Natural killer cell (primary cell): ENCODE results near the gene ENTPD5. TPM values are rescaled to one million over a fixed set of nuclear protein-coding genes. Genes with fewer than 3 reads are reported as not detected.
A peak's percentile ranks its signal among the peaks of the same experiment; 100 is the strongest.

Experiments
- ATAC-seq, 3 donors: fragments of 150-1000 bp in 2 of 3; fragments of 200-7000 bp in 1 of 3; cut with Tn5 transposase; 1 replicate in 1 of 3; 2 replicates in 2 of 3; pipeline ENCODE4 v1.10.0; 2021; ENCODE audit warnings: mild to moderate bottlenecking in 2 of 3, moderate library complexity in 2 of 3
- DNase-seq, 2 donors: peaks; one replicate each; pipeline versions ENCODE4 v3.0.0 to v3.0.0-alpha.2; 2013 to 2021; ENCODE audit warnings: mixed read lengths in 1 of 2
- H3K27ac ChIP-seq: one replicate; pipeline ENCODE4 v1.5.1; 2013; ENCODE audit warnings: mild to moderate bottlenecking, low read length
- H3K27me3 ChIP-seq: one replicate; pipeline ENCODE4 v1.6.1; 2013; ENCODE audit warnings: low read length; ENCODE audit not compliant: control insufficient read depth, insufficient read depth
- H3K36me3 ChIP-seq: one replicate; pipeline ENCODE4 v1.6.1; 2013; ENCODE audit warnings: low read length; ENCODE audit not compliant: control insufficient read depth, insufficient read depth
- H3K4me1 ChIP-seq: one replicate; pipeline ENCODE4 v1.6.1; 2013; ENCODE audit warnings: low read length; ENCODE audit not compliant: control insufficient read depth, insufficient read depth
- H3K4me3 ChIP-seq: one replicate; pipeline ENCODE4 v1.5.1; 2013; ENCODE audit warnings: low read length
- H3K9me3 ChIP-seq: one replicate; pipeline ENCODE4 v1.6.1; 2013; ENCODE audit warnings: low read length; ENCODE audit not compliant: control insufficient read depth, insufficient read depth
- H3K27ac Mint-ChIP-seq, 2 donors: one replicate each; pipeline ENCODE4 v1.8.0; 2022; ENCODE audit warnings: mild to moderate bottlenecking in 2 of 2, mixed read lengths in 2 of 2, moderate library complexity in 1 of 2
- H3K27me3 Mint-ChIP-seq, 2 donors: one replicate each; pipeline ENCODE4 v1.8.0; 2022; ENCODE audit warnings: low read depth in 2 of 2, mixed read lengths in 2 of 2
- H3K36me3 Mint-ChIP-seq: one replicate; pipeline ENCODE4 v1.8.0; 2022; ENCODE audit warnings: mixed read lengths
- H3K4me1 Mint-ChIP-seq, 2 donors: one replicate each; pipeline ENCODE4 v1.8.0; 2022; ENCODE audit warnings: mixed read lengths in 2 of 2
- H3K4me3 Mint-ChIP-seq: one replicate; pipeline ENCODE4 v1.8.0; 2022; ENCODE audit warnings: mild to moderate bottlenecking, moderate library complexity, mixed read lengths
- H3K9me3 Mint-ChIP-seq, 2 donors: one replicate each; pipeline ENCODE4 v1.8.0; 2022; ENCODE audit warnings: mixed read lengths in 2 of 2
- WGBS: methylation state at CpG from one replicate; pipeline ENCODE4 v1.1.7; 2013; ENCODE audit warnings: missing lambda C conversion rate; ENCODE audit not compliant: insufficient coverage; 5-methylcytosine and 5-hydroxymethylcytosine counted together
- intact Hi-C: fragments of 100-400 bp; cut with micrococcal nuclease; formaldehyde crosslinking; loops from one replicate; pipeline ENCODE4 v1.14.2; 2022
- total RNA-seq, 4 donors: library from RNA; stranded (reverse); fragments of 120-200 nt in 1 of 4; gene quantifications; one replicate each; pipeline versions ENCODE4 v1.2.3 to v1.2.4, GENCODE V29; 2013 to 2022
- TF ChIP-seq, protein P1 (sequence below): fragments of 200-600 bp; IDR thresholded peaks from one replicate; pipeline ENCODE4 v1.8.0; 2022; ENCODE audit warnings: antibody characterized with exemption

ENTPD5 gene
- total RNA-seq, 3 donors from 2014 or later (not counting 1 experiment from before 2014, with no cell fraction given) = 8.6 to 15.7 (median 13.0) TPM

GRCh38 chr14:73944432-73945158, 74.5 kb downstream of the ENTPD5 start:
- peaks cover 11% of the 10 kb centered on the region for H3K36me3 ChIP-seq
- H3K4me3 ChIP-seq = no peak overlapping the region
- H3K9me3 Mint-ChIP-seq = no peaks in the 10 kb centered on the region
- H3K9me3 ChIP-seq = no peaks in the 10 kb centered on the region
- intact Hi-C loops = no loop called here
- H3K4me1 ChIP-seq = peaks cover 7% of the 10 kb centered on the region
- TF ChIP-seq, protein P1, sequence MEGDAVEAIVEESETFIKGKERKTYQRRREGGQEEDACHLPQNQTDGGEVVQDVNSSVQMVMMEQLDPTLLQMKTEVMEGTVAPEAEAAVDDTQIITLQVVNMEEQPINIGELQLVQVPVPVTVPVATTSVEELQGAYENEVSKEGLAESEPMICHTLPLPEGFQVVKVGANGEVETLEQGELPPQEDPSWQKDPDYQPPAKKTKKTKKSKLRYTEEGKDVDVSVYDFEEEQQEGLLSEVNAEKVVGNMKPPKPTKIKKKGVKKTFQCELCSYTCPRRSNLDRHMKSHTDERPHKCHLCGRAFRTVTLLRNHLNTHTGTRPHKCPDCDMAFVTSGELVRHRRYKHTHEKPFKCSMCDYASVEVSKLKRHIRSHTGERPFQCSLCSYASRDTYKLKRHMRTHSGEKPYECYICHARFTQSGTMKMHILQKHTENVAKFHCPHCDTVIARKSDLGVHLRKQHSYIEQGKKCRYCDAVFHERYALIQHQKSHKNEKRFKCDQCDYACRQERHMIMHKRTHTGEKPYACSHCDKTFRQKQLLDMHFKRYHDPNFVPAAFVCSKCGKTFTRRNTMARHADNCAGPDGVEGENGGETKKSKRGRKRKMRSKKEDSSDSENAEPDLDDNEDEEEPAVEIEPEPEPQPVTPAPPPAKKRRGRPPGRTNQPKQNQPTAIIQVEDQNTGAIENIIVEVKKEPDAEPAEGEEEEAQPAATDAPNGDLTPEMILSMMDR = no peak
- DNase-seq = no peak
- H3K27me3 Mint-ChIP-seq = no peaks in the 10 kb centered on the region
- 94% methylated on average over 17 of the region's 17 CpGs for WGBS
- H3K36me3 Mint-ChIP-seq = no peaks in the 10 kb centered on the region
- ATAC-seq = no peak
- H3K27me3 ChIP-seq = no peaks in the 10 kb centered on the region
- no peak overlapping the region for H3K27ac ChIP-seq
- no peak overlapping the region for H3K27ac Mint-ChIP-seq
- peaks cover under 1 to 8% of the 10 kb centered on the region in 2 donors for H3K4me1 Mint-ChIP-seq
- no peak overlapping the region for H3K4me3 Mint-ChIP-seq

DNA sequence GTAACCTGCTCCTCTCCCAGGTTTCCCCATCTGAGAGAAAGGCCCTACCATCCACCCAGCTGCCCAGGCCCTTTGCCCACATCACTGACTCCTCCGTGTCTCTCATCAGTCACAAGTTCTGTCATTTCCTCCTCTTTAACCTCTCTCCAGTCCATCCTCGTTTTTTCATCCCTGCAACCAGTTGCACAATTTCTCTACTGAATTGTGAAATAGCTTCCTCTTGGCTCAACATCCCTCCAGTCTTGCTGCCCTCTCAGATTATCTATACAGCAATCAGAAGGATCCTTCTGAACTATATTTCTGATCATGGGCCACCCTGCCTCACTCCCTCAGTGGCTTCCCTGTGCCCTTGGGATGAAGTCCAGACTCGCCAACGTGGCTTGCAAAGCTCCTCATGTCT, 76.0 kb downstream of the ENTPD5 start:
- Histone ChIP-seq H3K9me3 (no peaks in the 10 kb centered on the region), H3K36me3 (peaks cover 11% of the 10 kb centered on the region), H3K27me3 (no peaks in the 10 kb centered on the region), H3K27ac (no peak overlapping the region), H3K4me3 (no peak overlapping the region), H3K4me1 (no peaks in the 10 kb centered on the region)
- Mint-ChIP-seq H3K9me3 (no peaks in the 10 kb centered on the region), H3K27me3 (no peaks in the 10 kb centered on the region), H3K4me3 (no peak overlapping the region), H3K27ac (peak overlapping the region in 1 of 2 donors; percentile 53), H3K36me3 (no peaks in the 10 kb centered on the region), H3K4me1 (peaks cover 0 to 7% of the 10 kb centered on the region in 2 donors)
- intact Hi-C loops = no loop called here
- DNase-seq = no peak
- 52% methylated on average over 4 of the region's 4 CpGs for WGBS
- no peak for ATAC-seq
- TF ChIP-seq, protein P1 = no peak

DNA sequence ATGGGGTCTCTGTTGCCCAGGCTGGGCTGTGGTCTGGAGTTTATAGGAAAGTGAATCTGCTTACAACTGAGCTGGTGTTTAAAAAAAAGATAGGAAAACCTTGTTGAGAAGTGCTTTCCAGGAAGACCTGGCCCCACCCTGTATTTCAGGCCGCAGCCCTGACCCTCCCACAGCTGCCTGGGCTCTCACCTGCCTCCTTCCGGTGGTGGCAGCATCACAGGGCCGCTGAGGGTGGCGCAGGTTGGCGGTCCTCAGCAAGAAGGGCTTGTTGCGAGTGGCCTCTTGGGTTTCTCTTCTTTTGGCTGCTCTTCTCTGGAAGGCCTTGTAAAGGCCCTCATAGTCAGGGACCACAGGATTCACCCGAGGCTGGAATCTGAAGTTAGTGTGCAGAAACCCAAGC, 76.9 kb downstream of the ENTPD5 start:
- H3K27ac ChIP-seq = no peak overlapping the region
- H3K36me3 Mint-ChIP-seq = no peaks in the 10 kb centered on the region

More for the DNA sequence above, 76.9 kb downstream of the ENTPD5 start:
- H3K4me1 Mint-ChIP-seq = peaks cover 0 to 7% of the 10 kb centered on the region in 2 donors
- H3K9me3 Mint-ChIP-seq = no peaks in the 10 kb centered on the region
- WGBS = 87% methylated on average over 7 of the region's 7 CpGs
- ATAC-seq (no peak), DNase-seq (no peak)
- H3K27me3 Mint-ChIP-seq = no peaks in the 10 kb centered on the region
- no peaks in the 10 kb centered on the region for H3K9me3 ChIP-seq
- H3K4me1 ChIP-seq = no peaks in the 10 kb centered on the region
- intact Hi-C loops = no loop called here
- no peak overlapping the region for H3K4me3 ChIP-seq
- H3K36me3 ChIP-seq = peaks cover 18% of the 10 kb centered on the region
- TF ChIP-seq, protein P1 = no peak
- H3K27ac Mint-ChIP-seq = no peak overlapping the region
- no peaks in the 10 kb centered on the region for H3K27me3 ChIP-seq
- H3K4me3 Mint-ChIP-seq = no peak overlapping the region
